GM12874 (cell line): Measurements from ENCODE around the gene ARMC9.

Experiments used
- CTCF ChIP-seq: IDR thresholded peaks from 2 replicates; pipeline ENCODE4 v1.5.1; 2011; ENCODE audit warnings: low read depth, mild to moderate bottlenecking, control low read depth, low read length, moderate library complexity; ENCODE audit not compliant: insufficient read depth

The ARMC9 gene

DNA sequence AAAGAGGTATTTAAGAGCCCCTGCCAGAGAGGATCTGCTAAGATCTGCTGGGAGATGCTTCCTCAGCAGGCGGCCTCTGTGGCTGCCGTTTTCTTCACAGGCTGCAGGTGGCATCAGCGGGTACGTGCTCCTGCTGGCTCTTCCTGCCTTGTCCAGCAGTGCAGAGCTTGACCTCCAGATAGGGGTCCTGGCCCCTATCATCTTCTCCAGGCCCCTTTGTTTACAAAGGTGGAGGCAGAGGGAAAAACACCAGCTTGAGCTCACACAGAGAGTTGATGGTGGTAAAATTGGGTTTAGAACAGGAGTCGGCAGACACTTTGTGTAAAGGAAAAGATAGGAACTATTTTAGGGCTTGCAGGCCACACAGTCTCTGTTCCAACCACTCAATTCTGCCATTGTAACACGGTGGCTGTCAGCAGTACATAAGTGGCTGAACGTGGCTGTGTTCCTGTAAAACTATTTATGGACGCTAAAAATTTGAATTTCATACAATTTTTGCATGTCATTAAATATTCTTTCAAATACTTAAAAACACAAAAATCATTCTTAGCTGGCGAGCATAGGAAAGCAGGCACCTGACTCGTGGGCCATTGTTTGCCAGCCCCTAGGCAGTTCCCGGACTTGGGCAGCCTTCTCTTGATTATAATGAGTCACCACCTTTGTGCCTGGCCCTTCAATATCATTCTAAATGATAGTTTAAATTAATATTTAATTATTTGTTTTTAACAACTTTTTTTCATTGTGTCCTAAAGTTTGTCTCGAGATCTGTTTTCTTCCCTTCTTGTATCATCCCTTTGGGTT is 98.9 kb downstream of the ARMC9 start:
- TF ChIP-seq CTCF: peak; percentile 87

DNA sequence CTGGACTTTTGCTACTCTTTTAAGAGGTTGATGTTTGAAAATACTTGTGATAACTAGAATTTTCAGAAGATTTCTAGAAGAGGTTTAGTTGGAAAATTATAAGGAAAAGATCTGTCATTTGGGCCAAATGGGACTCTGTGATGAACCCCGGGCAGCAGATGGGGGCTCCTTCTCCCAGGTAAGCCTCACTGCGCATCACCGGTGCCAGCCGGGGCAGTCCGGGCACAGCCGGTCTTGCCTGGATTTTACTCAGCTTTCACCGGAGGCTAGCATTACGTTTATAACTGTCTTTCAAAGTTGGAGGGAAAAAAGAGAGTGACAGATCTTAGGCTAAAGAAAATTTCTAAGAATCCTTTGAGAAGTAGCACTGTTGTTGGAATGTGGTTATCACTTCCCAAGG is 99.7 kb downstream of the ARMC9 start:
- TF ChIP-seq CTCF: no peak

DNA sequence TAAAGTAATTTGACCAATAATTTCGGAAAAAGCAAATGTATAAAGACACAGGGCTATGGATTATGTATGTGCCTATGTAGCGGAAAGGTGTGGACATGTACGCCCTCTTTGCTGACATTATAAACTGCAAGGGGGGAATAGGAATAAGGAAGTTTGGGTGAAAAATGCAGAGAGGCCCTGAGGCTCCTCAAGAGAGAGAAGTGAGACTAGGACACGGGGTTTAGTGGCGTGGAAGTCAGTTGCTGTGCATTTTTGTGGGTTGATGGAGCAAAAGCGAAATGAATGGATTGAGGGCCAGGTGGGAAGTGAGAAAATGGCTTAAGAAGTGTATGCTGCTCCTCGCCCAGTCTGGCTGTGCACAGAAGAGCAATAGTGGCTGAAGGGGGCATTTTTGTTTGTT is 100.8 kb downstream of the ARMC9 start:
- TF ChIP-seq CTCF: 0 out of 2 replicates have a peak, but pooled peaks have one; percentile 14

GRCh38 chr2:231300020-231300721 is 101.7 kb downstream of the ARMC9 start:
- TF ChIP-seq CTCF: no peak

DNA sequence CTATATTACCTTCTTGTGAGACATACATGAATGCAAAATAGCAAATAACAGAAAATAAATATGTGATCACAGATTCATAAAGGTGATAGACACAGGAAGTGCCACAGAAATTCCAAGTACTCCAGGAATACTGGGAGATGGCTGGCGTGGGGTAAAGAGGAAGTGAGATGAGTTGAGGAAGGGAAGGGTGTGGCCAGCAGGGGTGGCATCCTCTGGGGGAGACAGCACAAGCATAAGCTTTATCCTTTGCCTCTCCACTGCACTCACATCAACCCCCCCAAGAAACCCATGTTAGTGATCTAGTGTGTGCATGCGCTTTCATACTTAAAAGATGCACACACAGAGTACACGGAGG is 102.3 kb downstream of the ARMC9 start:
- TF ChIP-seq CTCF: no peak

GRCh38 chr2:231305221-231305620 is 106.8 kb downstream of the ARMC9 start:
- TF ChIP-seq CTCF: no peak

DNA sequence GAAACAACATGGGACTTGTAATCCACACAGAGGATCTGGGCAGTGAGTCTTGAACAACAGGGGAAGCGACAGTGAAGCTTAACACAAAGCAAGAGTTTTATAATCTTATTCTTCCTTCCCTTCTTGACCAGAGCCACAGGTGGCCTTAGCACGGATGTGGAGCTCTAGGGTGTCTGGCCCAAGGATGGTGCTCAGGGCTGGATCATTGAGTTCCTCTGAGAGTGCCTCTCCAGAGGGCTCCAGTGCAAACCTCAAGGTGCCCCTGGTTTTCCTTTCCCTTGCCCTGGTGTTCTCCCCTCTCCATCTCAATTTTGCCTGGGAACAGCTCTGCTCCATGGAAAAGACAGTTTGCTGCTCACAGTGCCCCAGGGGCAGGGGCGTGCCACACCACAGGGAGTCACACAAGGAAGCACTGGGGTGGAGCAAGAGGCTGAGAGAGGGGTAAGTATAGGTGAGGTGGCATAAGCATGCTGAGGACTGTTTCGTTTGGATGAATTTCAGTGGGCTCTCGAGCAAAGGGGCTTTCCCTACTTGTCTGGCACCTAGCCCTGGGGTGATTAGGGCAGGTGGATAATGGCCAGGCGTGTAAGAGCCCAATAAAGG is 108.5 kb downstream of the ARMC9 start:
- TF ChIP-seq CTCF: no peak
